Non-pigmented ciliary epithelial cell (primary cell): ENCODE measurements around the gene KICS2.
"Not testable (repeated sequence)": the region's sequence is repeated elsewhere in the genome, so short reads cannot be mapped to it uniquely, and the experiment has no call there.

Experiments
- DNase-seq: peaks from one replicate; pipeline ENCODE4 v3.0.0-alpha.2; 2010; ENCODE audit warnings: low read depth

KICS2 gene

GRCh38 chr12:64216239-64216638, 5.9 kb downstream of the KICS2 start:
- no peak for DNase-seq

GRCh38 chr12:64212119-64212746, 9.9 kb downstream of the KICS2 start:
- DNase-seq: no peak

GRCh38 chr12:64207453-64207852, 14.6 kb downstream of the KICS2 start:
- DNase-seq: no peak

- DNase-seq: no peak
These were observed 16.6 kb downstream of the KICS2 start for GRCh38 chr12:64205542-64205941.

- DNase-seq: no peak
These were observed 18.3 kb downstream of the KICS2 start for GRCh38 chr12:64203775-64204174.

- no peak for DNase-seq
These were observed 19.1 kb downstream of the KICS2 start for GRCh38 chr12:64203036-64203435.

GRCh38 chr12:64195841-64196240, 26.3 kb downstream of the KICS2 start:
- DNase-seq: not testable (repeated sequence)

- no peak for DNase-seq
These were observed 27.6 kb downstream of the KICS2 start for GRCh38 chr12:64194333-64195149.

GRCh38 chr12:64193931-64194330, 28.2 kb downstream of the KICS2 start:
- no peak for DNase-seq

GRCh38 chr12:64192644-64193444, 29.3 kb downstream of the KICS2 start:
- no peak for DNase-seq

GRCh38 chr12:64190140-64190539, 32.0 kb downstream of the KICS2 start:
- no peak for DNase-seq

- no peak for DNase-seq
These were observed 32.6 kb downstream of the KICS2 start for GRCh38 chr12:64189530-64189929.

- DNase-seq: no peak
These were observed 34.3 kb downstream of the KICS2 start for GRCh38 chr12:64187794-64188193.

GRCh38 chr12:64187370-64187769, 34.7 kb downstream of the KICS2 start:
- no peak for DNase-seq

GRCh38 chr12:64186789-64187188, 35.3 kb downstream of the KICS2 start:
- no peak for DNase-seq

GRCh38 chr12:64184216-64184615, 37.9 kb downstream of the KICS2 start:
- no peak for DNase-seq

- peak; percentile 96 for DNase-seq
These were observed 40.4 kb downstream of the KICS2 start for GRCh38 chr12:64181430-64182291.

GRCh38 chr12:64180951-64181350, 41.1 kb downstream of the KICS2 start:
- DNase-seq: no peak

GRCh38 chr12:64178122-64178521, 44.0 kb downstream of the KICS2 start:
- DNase-seq: peak; percentile 85

GRCh38 chr12:64177001-64177400, 45.1 kb downstream of the KICS2 start:
- no peak for DNase-seq

GRCh38 chr12:64175254-64175945, 46.7 kb downstream of the KICS2 start:
- DNase-seq: no peak
